Mucosa of rectum (tissue), 2 donors: ENCODE measurements around the gene XPO4.

Experiments
- H3K27ac ChIP-seq, 2 donors: one replicate each; pipeline ENCODE4 v1.7.0; 2013; ENCODE audit warnings: inconsistent platforms in 2 of 2, low read depth in 2 of 2, low read length in 2 of 2
- H3K27me3 ChIP-seq, 2 donors: one replicate each; pipeline ENCODE4 v1.7.0; 2013; ENCODE audit warnings: low read length in 2 of 2; ENCODE audit not compliant: control insufficient read depth in 2 of 2, insufficient read depth in 2 of 2
- H3K36me3 ChIP-seq, 2 donors: one replicate each; pipeline ENCODE4 v1.7.0; 2013; ENCODE audit warnings: low read length in 2 of 2; ENCODE audit not compliant: control insufficient read depth in 2 of 2, insufficient read depth in 2 of 2
- H3K4me1 ChIP-seq, 2 donors: one replicate each; pipeline ENCODE4 v1.7.0; 2013; ENCODE audit warnings: low read length in 2 of 2, mild to moderate bottlenecking in 1 of 2; ENCODE audit not compliant: control insufficient read depth in 2 of 2, insufficient read depth in 2 of 2
- H3K4me3 ChIP-seq, 2 donors: one replicate each; pipeline ENCODE4 v1.7.0; 2013; ENCODE audit warnings: low read length in 2 of 2
- H3K9ac ChIP-seq, 2 donors: one replicate each; pipeline ENCODE4 v1.7.0; 2013; ENCODE audit warnings: low read length in 2 of 2, low read depth in 1 of 2, mild to moderate bottlenecking in 1 of 2
- H3K9me3 ChIP-seq, 2 donors: one replicate each; pipeline ENCODE4 v1.7.0; 2013; ENCODE audit warnings: low read length in 2 of 2; ENCODE audit not compliant: control insufficient read depth in 2 of 2
- donor health status: healthy.
- donor health status: Normal muscosa, but diverticular disease.

Gene XPO4

DNA sequence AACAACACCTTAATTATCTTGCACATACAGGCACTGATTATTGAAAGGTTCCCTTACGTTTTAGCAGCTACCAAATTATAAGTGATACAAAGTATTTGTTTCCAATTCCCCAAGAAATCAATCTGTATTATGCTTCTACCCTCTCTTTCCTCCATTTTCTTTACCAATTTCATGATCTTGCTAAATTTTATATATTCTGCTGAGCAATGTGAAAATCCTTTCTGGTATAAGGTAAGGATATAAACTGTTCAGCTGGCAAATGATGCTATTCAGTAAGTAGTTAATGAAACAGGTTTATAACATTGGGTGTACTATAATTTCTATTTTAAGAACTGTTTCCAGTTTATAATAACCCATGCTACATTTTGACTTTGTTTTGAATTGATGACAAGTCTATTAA, 127.8 kb downstream of the XPO4 start:
- Histone ChIP-seq H3K9ac (no peak overlapping the region), H3K27me3 (no peaks in the 10 kb centered on the region), H3K4me3 (no peak overlapping the region), H3K9me3 (no peaks in the 10 kb centered on the region), H3K27ac (no peak overlapping the region), H3K36me3 (peaks cover 0 to 4% of the 10 kb centered on the region in 2 donors), H3K4me1 (peaks cover 4 to 7% of the 10 kb centered on the region in 2 donors)

DNA sequence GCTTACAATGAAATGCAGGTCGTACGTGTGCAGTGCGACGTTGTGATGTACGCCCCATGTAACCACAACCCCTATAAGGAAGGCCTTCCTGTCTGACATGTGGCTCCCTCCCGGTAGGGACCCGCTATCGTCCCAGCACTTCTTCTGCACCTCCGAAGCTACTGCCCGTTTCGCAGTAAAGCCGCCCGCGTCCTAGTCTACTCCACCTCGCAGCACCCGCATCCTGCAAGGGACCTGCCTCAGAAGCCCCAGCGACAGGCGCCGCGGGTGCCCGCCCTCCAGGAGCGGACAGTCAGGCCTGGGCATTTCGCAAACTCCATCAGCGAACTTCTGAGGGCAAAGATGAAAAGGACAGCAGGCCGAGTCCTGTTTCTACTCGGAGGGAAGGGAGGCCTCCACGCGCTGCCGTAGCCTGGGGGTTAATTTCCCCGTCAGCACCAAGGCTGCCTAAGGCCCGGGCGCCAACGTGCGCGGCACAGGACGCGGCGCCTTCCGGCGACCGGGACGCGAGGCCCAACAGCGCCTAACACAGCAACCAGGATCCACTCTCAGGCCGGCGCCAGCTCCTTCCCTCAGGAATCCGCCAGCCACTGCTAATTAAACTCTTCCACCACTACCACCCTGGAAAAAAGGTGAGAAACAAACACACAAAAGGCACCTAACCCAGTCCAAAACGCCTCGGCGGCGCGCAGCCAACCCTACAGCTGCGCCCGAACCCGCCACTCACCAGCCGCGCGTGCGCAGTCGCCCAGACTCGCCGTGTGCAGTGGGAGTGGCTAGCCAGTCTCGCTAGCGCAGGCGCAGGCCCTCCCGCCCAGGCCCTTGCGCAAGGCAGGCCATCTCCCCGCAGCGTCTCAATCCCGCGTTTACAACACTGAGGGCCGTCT, 129.1 kb downstream of the XPO4 start, which contains the start of gene EEF1AKMT1:
Gene EEF1AKMT1 (minus strand): TSS at position 768 of the 887 bp plus-strand sequence. CDS start 16,363 bp downstream, outside the sequence.
- H3K27ac ChIP-seq = peak within 1 kb of the TSS; percentile 90 to 93
- no peaks in the 10 kb centered on the region for H3K9me3 ChIP-seq
- H3K27me3 ChIP-seq = no peaks in the 10 kb centered on the region
- peaks cover 0 to 4% of the 10 kb centered on the region in 2 donors for H3K36me3 ChIP-seq
- peak within 1 kb of the TSS; percentile 78 to 92 for H3K4me3 ChIP-seq
- H3K4me1 ChIP-seq = peaks cover 4 to 7% of the 10 kb centered on the region in 2 donors
- H3K9ac ChIP-seq = peak within 1 kb of the TSS; percentile 90 to 92

DNA sequence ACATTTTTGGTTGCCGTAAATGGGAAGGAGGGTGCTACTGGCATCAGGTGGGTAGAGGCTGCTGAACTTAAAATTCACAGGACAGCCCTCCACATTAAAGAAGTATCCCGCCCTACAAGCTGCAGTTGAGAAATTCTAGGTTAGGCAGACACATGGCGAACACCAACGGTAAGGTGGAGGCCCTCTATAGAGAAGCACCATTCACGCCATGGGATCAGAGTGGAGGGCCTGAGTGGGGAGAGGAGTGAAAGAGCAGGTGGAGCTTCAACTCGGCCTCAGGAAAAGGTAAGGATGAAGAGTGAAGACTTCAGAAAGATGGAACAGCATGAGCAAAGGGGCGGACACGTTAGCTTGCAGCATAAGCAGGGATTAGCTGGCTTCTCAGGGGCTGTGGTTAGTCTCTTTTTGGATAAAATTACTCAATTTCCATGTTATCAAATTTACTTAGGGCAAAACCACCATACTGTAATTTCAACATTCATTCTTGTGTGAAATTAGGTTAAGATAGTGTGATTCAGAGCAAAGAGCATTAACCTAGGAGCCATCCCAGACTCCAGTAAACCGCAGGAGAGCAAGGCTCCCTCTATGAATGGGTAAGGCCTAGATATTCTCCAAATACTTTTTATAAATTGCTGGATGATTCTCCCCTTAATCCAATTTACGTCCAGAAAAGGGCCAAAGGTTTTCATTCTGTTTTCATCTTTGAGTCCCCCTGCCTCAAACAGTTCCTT, 130.0 kb downstream of the XPO4 start:
- H3K4me1 ChIP-seq = peaks cover 4 to 7% of the 10 kb centered on the region in 2 donors
- peaks cover 0 to 4% of the 10 kb centered on the region in 2 donors for H3K36me3 ChIP-seq
- H3K27ac ChIP-seq = peak overlapping the region in 1 of 2 donors; percentile 90
- peak overlapping the region; percentile 78 to 92 for H3K4me3 ChIP-seq
- H3K9ac ChIP-seq = peak overlapping the region; percentile 90 to 92
- no peaks in the 10 kb centered on the region for H3K27me3 ChIP-seq
- H3K9me3 ChIP-seq = no peaks in the 10 kb centered on the region

DNA sequence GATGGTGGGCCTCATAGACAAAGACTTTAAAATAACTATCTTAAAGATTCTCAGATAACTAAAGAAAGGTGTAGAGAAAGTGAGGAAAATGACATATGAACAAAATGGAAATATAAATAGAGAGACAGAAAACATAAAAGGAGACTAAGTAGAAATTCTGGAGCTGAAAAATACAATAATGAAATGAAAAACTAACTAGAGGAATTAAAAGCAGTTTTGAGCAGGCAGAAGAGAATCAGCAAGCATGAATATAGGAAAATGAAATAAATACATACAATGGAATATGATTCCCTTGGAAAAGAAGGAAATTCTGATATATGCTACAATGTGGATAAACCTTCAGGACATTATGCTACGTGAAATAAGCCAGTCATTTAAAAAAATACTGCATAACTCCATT, 132.7 kb downstream of the XPO4 start:
- Histone ChIP-seq H3K36me3 (peaks cover 0 to 4% of the 10 kb centered on the region in 2 donors), H3K4me1 (peaks cover 4 to 7% of the 10 kb centered on the region in 2 donors), H3K9ac (no peak overlapping the region), H3K27me3 (no peaks in the 10 kb centered on the region), H3K27ac (no peak overlapping the region), H3K4me3 (no peak overlapping the region), H3K9me3 (no peaks in the 10 kb centered on the region)

DNA sequence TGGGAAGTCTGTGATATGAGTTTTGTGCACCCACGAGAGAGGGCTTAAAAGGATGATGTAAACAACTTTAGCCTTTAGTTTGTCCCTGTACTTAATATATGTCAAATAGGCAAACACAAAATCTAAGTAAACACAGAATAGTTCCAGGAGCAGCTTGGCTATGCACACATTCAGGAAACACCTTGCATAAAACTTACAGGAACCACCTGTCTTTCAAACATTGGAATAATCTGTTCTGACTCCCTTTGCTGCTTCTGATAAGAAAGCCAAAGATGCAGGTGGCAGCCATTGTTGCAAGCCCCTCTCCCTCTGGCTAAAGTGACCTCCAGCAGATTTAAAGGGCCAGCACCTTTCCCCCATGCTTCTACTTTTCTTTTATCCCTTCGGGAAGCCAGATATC, 133.5 kb downstream of the XPO4 start:
- no peaks in the 10 kb centered on the region for H3K9me3 ChIP-seq
- no peak overlapping the region for H3K9ac ChIP-seq
- peaks cover 0 to 4% of the 10 kb centered on the region in 2 donors for H3K36me3 ChIP-seq
- no peak overlapping the region for H3K4me3 ChIP-seq
- H3K4me1 ChIP-seq = peaks cover 4 to 7% of the 10 kb centered on the region in 2 donors
- H3K27me3 ChIP-seq = no peaks in the 10 kb centered on the region
- no peak overlapping the region for H3K27ac ChIP-seq

DNA sequence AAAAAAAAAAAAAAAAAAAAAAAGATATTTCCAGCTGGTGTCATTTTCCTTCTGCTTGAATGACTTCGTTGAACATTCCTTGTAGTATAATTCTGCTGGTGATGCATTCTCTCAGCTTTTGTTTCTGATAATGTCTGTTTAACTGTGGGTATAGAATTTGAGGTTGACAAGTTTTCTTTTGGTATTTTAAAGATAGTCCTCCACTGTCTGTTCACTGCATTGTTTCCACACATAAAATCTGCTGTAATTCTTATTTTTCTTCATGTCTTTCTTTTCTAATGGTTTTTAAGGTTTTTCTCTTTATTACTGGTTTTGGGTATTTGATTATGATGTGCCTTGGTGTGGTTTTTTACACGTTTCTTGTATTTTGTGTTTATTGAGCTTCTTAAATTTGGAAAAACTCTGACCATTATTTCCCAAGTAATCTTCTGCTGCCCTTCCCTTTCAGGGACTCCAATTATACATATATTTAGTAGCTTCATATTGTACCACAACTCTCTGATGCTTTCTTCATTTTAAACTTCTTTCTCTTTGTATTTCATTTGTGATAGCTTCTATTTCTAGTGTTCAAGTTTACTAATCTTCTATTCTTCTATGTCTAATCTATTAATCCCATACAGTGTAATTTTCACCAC, 135.1 kb downstream of the XPO4 start:
- H3K36me3 ChIP-seq = peaks cover 0 to 4% of the 10 kb centered on the region in 2 donors
- no peak overlapping the region for H3K4me3 ChIP-seq
- no peaks in the 10 kb centered on the region for H3K9me3 ChIP-seq
- no peak overlapping the region for H3K9ac ChIP-seq
- no peak overlapping the region for H3K27ac ChIP-seq
- peaks cover under 1% of the 10 kb centered on the region in 2 donors for H3K4me1 ChIP-seq
- H3K27me3 ChIP-seq = no peaks in the 10 kb centered on the region

DNA sequence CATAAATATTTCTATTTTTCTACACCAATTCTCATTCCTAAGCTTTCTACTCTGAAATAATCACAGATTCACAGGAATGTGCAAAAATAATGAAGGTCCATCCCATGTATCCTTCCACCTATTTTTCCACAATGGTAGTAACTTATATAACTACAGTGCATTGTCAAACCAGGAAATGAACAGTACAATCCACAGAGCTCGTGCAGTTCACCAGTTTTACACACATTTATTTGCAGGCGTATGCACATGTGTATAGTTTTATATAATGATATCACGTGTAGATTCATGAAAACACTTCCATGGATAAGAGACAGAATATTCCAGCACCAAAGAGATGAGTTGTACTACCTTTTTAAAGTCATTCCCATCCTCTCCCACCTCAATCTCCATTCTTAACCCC, 141.7 kb downstream of the XPO4 start:
- Histone ChIP-seq H3K36me3 (no peaks in the 10 kb centered on the region), H3K9me3 (no peaks in the 10 kb centered on the region), H3K27me3 (no peaks in the 10 kb centered on the region), H3K4me1 (no peaks in the 10 kb centered on the region), H3K27ac (no peak overlapping the region), H3K9ac (no peak overlapping the region), H3K4me3 (no peak overlapping the region)

DNA sequence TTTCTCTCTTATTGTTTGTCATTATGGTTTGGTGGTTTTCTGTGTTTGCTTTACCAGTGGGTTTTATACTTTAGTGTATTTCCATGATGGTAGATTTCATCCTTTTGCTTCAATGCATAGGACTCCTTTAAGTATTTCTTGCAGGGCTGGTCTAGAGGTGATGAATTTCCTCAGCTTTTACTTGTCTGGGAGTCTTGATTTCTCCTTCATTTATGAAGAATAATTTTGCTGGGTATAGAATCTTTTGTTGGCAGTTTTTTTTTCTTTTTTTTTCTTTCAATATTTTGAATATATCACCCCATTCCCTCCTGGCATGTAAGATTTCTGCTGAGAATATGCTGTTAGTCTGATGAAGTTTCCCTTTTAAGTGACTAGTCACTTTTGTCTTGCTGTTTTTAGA, 148.5 kb downstream of the XPO4 start:
- no peaks in the 10 kb centered on the region for H3K4me1 ChIP-seq
- H3K9me3 ChIP-seq = peaks cover 3 to 6% of the 10 kb centered on the region in 2 donors
- no peaks in the 10 kb centered on the region for H3K27me3 ChIP-seq
- no peaks in the 10 kb centered on the region for H3K36me3 ChIP-seq
- no peak overlapping the region for H3K4me3 ChIP-seq
- H3K27ac ChIP-seq = no peak overlapping the region
- no peak overlapping the region for H3K9ac ChIP-seq

DNA sequence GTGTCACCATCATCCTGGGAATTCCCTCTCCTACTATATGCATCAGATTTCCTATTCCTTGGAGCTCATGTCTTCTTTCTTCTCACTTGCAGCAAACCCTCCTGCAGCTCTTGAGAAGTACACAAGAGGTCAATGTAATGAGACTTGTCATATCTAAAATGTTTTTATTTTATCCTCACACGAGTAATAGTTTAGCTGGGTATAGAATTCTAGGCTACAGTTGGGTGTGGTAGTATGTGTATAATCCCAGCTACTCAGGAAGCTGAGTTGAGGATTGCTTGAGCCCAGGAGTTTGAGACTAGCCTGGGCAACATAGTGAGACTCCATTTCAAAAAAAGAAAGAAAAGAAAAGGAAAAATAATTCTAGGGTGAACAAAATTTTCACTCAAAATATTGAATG, 153.2 kb downstream of the XPO4 start:
- H3K27ac ChIP-seq = no peak overlapping the region
- H3K9ac ChIP-seq = no peak overlapping the region
- no peak overlapping the region for H3K4me3 ChIP-seq
- H3K27me3 ChIP-seq = no peaks in the 10 kb centered on the region
- no peaks in the 10 kb centered on the region for H3K36me3 ChIP-seq
- H3K4me1 ChIP-seq = no peaks in the 10 kb centered on the region
- H3K9me3 ChIP-seq = peaks cover 3 to 6% of the 10 kb centered on the region in 2 donors
